Stimulated activated CD4-positive, alpha-beta T cell treated with anti-CD3 and anti-CD28 coated beads, Interleukin-12 subunit alpha, Interleukin-12 subunit beta, amount 100 ng/mL, for 48 hours (primary cell): ENCODE measurements around the gene NEUROD2.

Experiments
- DNase-seq, 3 donors: peaks; one replicate each; pipeline ENCODE4 v3.0.0-alpha.2; 2020; ENCODE audit warnings: low read depth in 2 of 3, low spot score in 1 of 3

Gene NEUROD2

GRCh38 chr17:39607851-39608130, at the start of gene NEUROD2:
Gene NEUROD2 (minus strand): TSS chr17:39607920. CDS start chr17:39606599, 1,321 bp downstream.
- DNase-seq, result no peak

- DNase-seq, result no peak
Measured at GRCh38 chr17:39655105-39655504, 47.4 kb upstream of the NEUROD2 start.

GRCh38 chr17:39653662-39654331, 46.1 kb upstream of the NEUROD2 start:
- DNase-seq, result peak; percentile 63 to 87 (median 79)

GRCh38 chr17:39653316-39653661, 45.6 kb upstream of the NEUROD2 start:
- no peak for DNase-seq

GRCh38 chr17:39652587-39653315, 45.0 kb upstream of the NEUROD2 start:
- no peak for DNase-seq

GRCh38 chr17:39651923-39652586, 44.3 kb upstream of the NEUROD2 start:
- no peak for DNase-seq

GRCh38 chr17:39650121-39650579, 42.4 kb upstream of the NEUROD2 start:
- no peak for DNase-seq

- no peak for DNase-seq
Measured at GRCh38 chr17:39648616-39649366, 41.1 kb upstream of the NEUROD2 start.

- no peak for DNase-seq
Measured at GRCh38 chr17:39647256-39647655, 39.5 kb upstream of the NEUROD2 start.

- DNase-seq, result no peak
Measured at GRCh38 chr17:39643271-39643670, 35.6 kb upstream of the NEUROD2 start.

GRCh38 chr17:39642291-39643074, 34.8 kb upstream of the NEUROD2 start:
- no peak for DNase-seq

- no peak for DNase-seq
Measured at GRCh38 chr17:39641883-39642282, 34.2 kb upstream of the NEUROD2 start.

- no peak for DNase-seq
Measured at GRCh38 chr17:39641097-39641496, 33.4 kb upstream of the NEUROD2 start.

GRCh38 chr17:39640591-39641031, 32.9 kb upstream of the NEUROD2 start:
- DNase-seq, result no peak

- no peak for DNase-seq
Measured at GRCh38 chr17:39639566-39640458, 32.1 kb upstream of the NEUROD2 start.

GRCh38 chr17:39639043-39639442, 31.3 kb upstream of the NEUROD2 start:
- no peak for DNase-seq

GRCh38 chr17:39638317-39638716, 30.6 kb upstream of the NEUROD2 start:
- no peak for DNase-seq

GRCh38 chr17:39636927-39637736, 29.4 kb upstream of the NEUROD2 start, which contains the start of gene STARD3:
Gene STARD3 (plus strand): TSS chr17:39637144. CDS start chr17:39653532, 16,388 bp downstream.
- peak; percentile 79 to 93 (median 90) for DNase-seq

GRCh38 chr17:39636587-39636926, 28.8 kb upstream of the NEUROD2 start:
- DNase-seq, result no peak
